PC-9 (cell line): ENCODE results near the gene SLC25A51. TPM values are rescaled to one million over a fixed set of nuclear protein-coding genes. Genes with fewer than 3 reads are reported as not detected.

Experiments
- BruUV-seq: library from RNA; stranded (reverse); fragments of 400-500 nt; replicated peaks from 2 replicates; lab custom pipeline; 2021; lab: Mats Ljungman, UMichigan
- CTCF ChIA-PET: fragments of 300-600 bp; sonication (Branson Sonifier 250); formaldehyde crosslinking; loops from one replicate; lab custom pipeline; 2022; ENCODE audit warnings: antibody characterized with exemption; lab: Charles Lee
- POLR2A ChIA-PET: fragments of 300-600 bp; sonication (Branson Sonifier 250); formaldehyde crosslinking; loops from one replicate; lab custom pipeline; 2022; ENCODE audit warnings: antibody characterized with exemption; ENCODE audit not compliant: unreplicated experiment; lab: Charles Lee
- DNase-seq, 2 experiments: peaks; one replicate each; pipeline versions ENCODE4 v3.0.0 to v3.0.0-alpha.2; 2015 to 2022; ENCODE audit warnings: mixed read lengths in 1 of 2
- H2AFZ ChIP-seq: fragments of 200-600 bp; sonication (generic); 2 replicates; pipeline ENCODE4 v1.8.1; 2017; ENCODE audit warnings: antibody characterized with exemption
- H3F3A ChIP-seq: fragments of 200-600 bp; sonication (generic); 2 replicates; pipeline ENCODE4 v1.8.1; 2017; ENCODE audit warnings: antibody characterized with exemption, mild to moderate bottlenecking, low read depth; ENCODE audit not compliant: insufficient read depth
- H3K27ac ChIP-seq: fragments of 200-600 bp; sonication (generic); 2 replicates; pipeline ENCODE4 v1.6.1; 2016; ENCODE audit warnings: mixed run types
- H3K27me3 ChIP-seq: fragments of 200-600 bp; sonication (generic); 2 replicates; pipeline ENCODE4 v1.6.1; 2016; ENCODE audit warnings: low read depth, mixed run types; ENCODE audit not compliant: insufficient read depth
- H3K36me3 ChIP-seq: fragments of 200-600 bp; sonication (generic); 2 replicates; pipeline ENCODE4 v1.6.1; 2016; ENCODE audit warnings: low read depth, mixed run types
- H3K4me1 ChIP-seq: fragments of 200-600 bp; sonication (generic); replicated peaks from 2 replicates; pipeline ENCODE4 v1.6.1; 2016; ENCODE audit warnings: mixed run types; ENCODE audit not compliant: insufficient read depth
- H3K4me2 ChIP-seq: fragments of 200-600 bp; sonication (generic); 2 replicates; pipeline ENCODE4 v1.6.1; 2017; ENCODE audit warnings: mixed run types
- H3K4me3 ChIP-seq: fragments of 200-600 bp; sonication (generic); 2 replicates; pipeline ENCODE4 v1.6.1; 2016; ENCODE audit warnings: mixed run types
- H3K79me2 ChIP-seq: fragments of 200-600 bp; sonication (generic); 2 replicates; pipeline ENCODE4 v1.6.1; 2017; ENCODE audit warnings: low read depth, mixed run types
- H3K9me2 ChIP-seq: fragments of 200-600 bp; sonication (generic); 2 replicates; pipeline ENCODE4 v1.8.1; 2017; ENCODE audit warnings: mild to moderate bottlenecking; ENCODE audit not compliant: insufficient read depth
- H3K9me3 ChIP-seq: fragments of 200-600 bp; sonication (generic); 2 replicates; pipeline ENCODE4 v1.8.1; 2016; ENCODE audit warnings: low read depth; ENCODE audit not compliant: insufficient read depth
- H4K20me1 ChIP-seq: fragments of 200-600 bp; sonication (generic); 2 replicates; pipeline ENCODE4 v1.8.1; 2017; ENCODE audit not compliant: insufficient read depth
- CTCF ChIP-seq: fragments of 200-600 bp; sonication (generic); conservative IDR thresholded peaks from 2 replicates; pipeline ENCODE4 v1.6.1; 2017; ENCODE audit warnings: mixed run types, antibody characterized with exemption, mild to moderate bottlenecking, moderate library complexity
- EZH2 ChIP-seq: fragments of 200-600 bp; sonication (generic); IDR thresholded peaks from 2 replicates; pipeline ENCODE4 v1.8.0; 2017; ENCODE audit warnings: antibody characterized with exemption, low read depth
- intact Hi-C: fragments of 100-400 bp; cut with micrococcal nuclease; formaldehyde crosslinking; loops from one replicate; pipeline ENCODE4 v1.10.0; 2022; ENCODE audit not compliant: unreplicated experiment
- total RNA-seq: library from RNA; stranded (reverse); gene quantifications from 2 replicates; pipeline ENCODE4 v1.2.3, GENCODE V29; 2021

Gene SLC25A51
- total RNA-seq, 1 experiment from 2014 or later: 14.9 TPM

DNA sequence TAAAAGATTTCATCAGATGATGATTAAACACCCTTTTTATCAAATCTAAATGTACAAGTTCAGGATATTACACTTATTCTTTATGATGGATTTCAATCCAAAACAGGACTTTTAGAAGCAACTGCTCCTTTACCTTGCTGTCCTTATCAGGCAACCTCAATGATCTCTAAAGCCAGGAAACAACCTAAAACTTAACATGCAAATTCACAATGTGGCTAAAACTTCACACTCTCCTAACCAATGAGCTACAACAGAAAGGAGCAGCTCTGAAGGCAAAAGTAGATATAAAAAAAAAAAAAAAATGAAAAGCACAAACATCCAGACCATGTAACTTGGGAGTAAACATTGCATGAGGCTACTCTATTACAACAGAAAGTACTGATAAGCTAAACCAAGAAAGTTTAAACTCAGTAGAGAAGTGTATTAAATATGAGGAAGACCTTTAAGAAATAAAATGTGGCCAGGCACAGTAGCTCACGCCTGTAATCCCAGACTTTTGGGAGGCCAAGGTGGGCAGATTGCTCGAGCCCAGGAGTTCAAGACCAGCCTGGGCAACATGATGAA is 22.9 kb downstream of the SLC25A51 start:
- H3K4me3 ChIP-seq: no peak overlapping the region
- no peaks in the 10 kb centered on the region for H3F3A ChIP-seq
- H3K9me3 ChIP-seq: no peaks in the 10 kb centered on the region
- intact Hi-C loops: no loop called here
- no peak overlapping the region for H3K27ac ChIP-seq
- H3K4me2 ChIP-seq: no peak overlapping the region
- no peaks in the 10 kb centered on the region for H3K79me2 ChIP-seq
- no peaks in the 10 kb centered on the region for H4K20me1 ChIP-seq
- H3K9me2 ChIP-seq: no peaks in the 10 kb centered on the region
- no peak for TF ChIP-seq EZH2
- TF ChIP-seq CTCF: no peak
- no TSS peak for BruUV-seq
- no peaks in the 10 kb centered on the region for H3K4me1 ChIP-seq
- no peaks in the 10 kb centered on the region for H3K36me3 ChIP-seq
- CTCF ChIA-PET: no interaction called here
- H3K27me3 ChIP-seq: no peaks in the 10 kb centered on the region
- DNase-seq: no peak
- POLR2A ChIA-PET: interaction anchor here (0.6 kb wide), 3 partner anchors 23 to 825 kb away, joined by 3 to 7 read pairs (median 3); no protein-coding TSS in a partner anchor
- H2AFZ ChIP-seq: no peak overlapping the region

GRCh38 chr9:37876376-37876775 is 27.6 kb downstream of the SLC25A51 start:
- intact Hi-C loops: no loop called here
- Histone ChIP-seq H2AFZ (no peak overlapping the region), H3K79me2 (no peaks in the 10 kb centered on the region), H3K4me1 (no peaks in the 10 kb centered on the region), H3K36me3 (no peaks in the 10 kb centered on the region), H3K4me3 (no peak overlapping the region), H3K9me2 (no peaks in the 10 kb centered on the region), H3K4me2 (no peak overlapping the region), H4K20me1 (no peaks in the 10 kb centered on the region), H3F3A (no peaks in the 10 kb centered on the region), H3K27me3 (no peaks in the 10 kb centered on the region), H3K9me3 (no peaks in the 10 kb centered on the region), H3K27ac (no peak overlapping the region)
- CTCF ChIA-PET: no interaction called here
- no TSS peak for BruUV-seq
- no peak for DNase-seq
- TF ChIP-seq EZH2 (no peak), CTCF (no peak)
- POLR2A ChIA-PET: no interaction called here

DNA sequence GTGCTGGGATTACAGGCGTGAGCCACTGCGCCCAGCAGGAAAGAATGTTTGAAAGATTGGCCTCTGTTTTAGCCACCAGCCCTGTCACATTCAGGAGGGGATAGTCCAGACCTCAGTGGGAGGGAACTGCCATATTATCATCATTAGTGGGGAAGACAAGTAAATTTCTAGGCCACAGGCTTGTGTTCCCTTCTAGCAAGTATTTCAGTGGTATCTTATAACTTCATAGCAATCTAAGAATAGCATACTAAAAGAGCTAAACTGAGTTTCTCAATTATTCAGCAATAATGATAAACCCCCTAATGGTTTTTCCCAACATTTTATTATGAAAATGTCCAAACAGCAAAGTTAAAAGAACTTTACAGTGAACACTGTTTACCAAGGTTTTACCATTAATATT is 30.0 kb downstream of the SLC25A51 start:
- Histone ChIP-seq H3K9me3 (no peaks in the 10 kb centered on the region), H3K36me3 (no peaks in the 10 kb centered on the region), H3K4me3 (no peak overlapping the region), H3K27me3 (no peaks in the 10 kb centered on the region), H3K27ac (no peak overlapping the region), H3K79me2 (no peaks in the 10 kb centered on the region), H3F3A (no peaks in the 10 kb centered on the region), H3K9me2 (no peaks in the 10 kb centered on the region), H3K4me2 (no peak overlapping the region), H4K20me1 (no peaks in the 10 kb centered on the region), H3K4me1 (no peaks in the 10 kb centered on the region), H2AFZ (no peak overlapping the region)
- ChIA-PET CTCF (no interaction called here), POLR2A (no interaction called here)
- no TSS peak for BruUV-seq
- intact Hi-C loops: no loop called here
- TF ChIP-seq EZH2: no peak
- TF ChIP-seq CTCF: no peak
- no peak for DNase-seq
